IPS-18a (cell line): ENCODE results near the gene PPP1R26.
"Not testable (repeated sequence)": the region's sequence is repeated elsewhere in the genome, so short reads cannot be mapped to it uniquely, and the experiment has no call there.

Experiments used
- H3K27ac ChIP-seq: one replicate; pipeline ENCODE4 v1.5.1; 2013; ENCODE audit warnings: low read length
- H3K27me3 ChIP-seq: one replicate; pipeline ENCODE4 v1.6.1; 2013; ENCODE audit warnings: mild to moderate bottlenecking, low read length; ENCODE audit not compliant: control insufficient read depth, insufficient read depth
- H3K36me3 ChIP-seq: one replicate; pipeline ENCODE4 v1.6.1; 2013; ENCODE audit warnings: low read depth, low read length; ENCODE audit not compliant: control insufficient read depth
- H3K4me1 ChIP-seq: one replicate; pipeline ENCODE4 v1.6.1; 2013; ENCODE audit warnings: low read depth, low read length; ENCODE audit not compliant: control insufficient read depth
- H3K4me3 ChIP-seq: one replicate; pipeline ENCODE4 v1.5.1; 2013; ENCODE audit warnings: low read length
- H3K9ac ChIP-seq: one replicate; pipeline ENCODE4 v1.6.1; 2013; ENCODE audit warnings: mild to moderate bottlenecking, low read length, moderate library complexity
- H3K9me3 ChIP-seq: one replicate; pipeline ENCODE4 v1.6.1; 2013; ENCODE audit warnings: low read depth, low read length; ENCODE audit not compliant: control insufficient read depth

The PPP1R26 gene

GRCh38 chr9:135479469-135480052 lies at the start of gene PPP1R26:
Gene PPP1R26, plus strand, starts transcription at chr9:135479782. Its CDS starts 4,729 bp downstream, at chr9:135484511.
- Histone ChIP-seq H3K9ac (peak within 1 kb of the TSS; percentile 48), H3K27ac (no peak within 1 kb of the TSS), H3K4me1 (no peaks in the 10 kb centered on the region), H3K27me3 (no peaks in the 10 kb centered on the region), H3K4me3 (peak within 1 kb of the TSS; percentile 79), H3K36me3 (peaks cover 15% of the 10 kb centered on the region), H3K9me3 (no peaks in the 10 kb centered on the region)

GRCh38 chr9:135437259-135437658 lies 42.3 kb upstream of the PPP1R26 start:
- Histone ChIP-seq H3K9me3 (no peaks in the 10 kb centered on the region), H3K27ac (no peak overlapping the region), H3K4me1 (no peaks in the 10 kb centered on the region), H3K4me3 (no peak overlapping the region), H3K27me3 (no peaks in the 10 kb centered on the region), H3K36me3 (no peaks in the 10 kb centered on the region), H3K9ac (no peak overlapping the region)

- not testable (repeated sequence) for H3K9me3 ChIP-seq, H3K4me1 ChIP-seq, H3K36me3 ChIP-seq, H3K9ac ChIP-seq, H3K27me3 ChIP-seq, H3K4me3 ChIP-seq, H3K27ac ChIP-seq
Measured at GRCh38 chr9:135437696-135438095, 41.9 kb upstream of the PPP1R26 start.

GRCh38 chr9:135438581-135439232 lies 40.9 kb upstream of the PPP1R26 start:
- not testable (repeated sequence) for H3K4me1 ChIP-seq, H3K27ac ChIP-seq, H3K27me3 ChIP-seq, H3K9me3 ChIP-seq, H3K4me3 ChIP-seq, H3K36me3 ChIP-seq, H3K9ac ChIP-seq

- not testable (repeated sequence) for H3K4me3 ChIP-seq, H3K4me1 ChIP-seq, H3K27me3 ChIP-seq, H3K9me3 ChIP-seq, H3K9ac ChIP-seq, H3K27ac ChIP-seq, H3K36me3 ChIP-seq
Measured at GRCh38 chr9:135439514-135439913, 40.1 kb upstream of the PPP1R26 start.

- no peaks in the 10 kb centered on the region for H3K27me3 ChIP-seq
- no peaks in the 10 kb centered on the region for H3K9me3 ChIP-seq
- no peak overlapping the region for H3K27ac ChIP-seq
- H3K9ac ChIP-seq, result no peak overlapping the region
- H3K4me3 ChIP-seq, result no peak overlapping the region
- no peaks in the 10 kb centered on the region for H3K36me3 ChIP-seq
- no peaks in the 10 kb centered on the region for H3K4me1 ChIP-seq
Measured at GRCh38 chr9:135439916-135440315, 39.7 kb upstream of the PPP1R26 start.

- Histone ChIP-seq H3K27me3 (no peaks in the 10 kb centered on the region), H3K27ac (no peak overlapping the region)
Measured at GRCh38 chr9:135440620-135441019, 39.0 kb upstream of the PPP1R26 start.

GRCh38 chr9:135441105-135442071 lies 38.2 kb upstream of the PPP1R26 start:
- not testable (repeated sequence) for H3K36me3 ChIP-seq, H3K27ac ChIP-seq, H3K27me3 ChIP-seq, H3K4me3 ChIP-seq, H3K9me3 ChIP-seq, H3K9ac ChIP-seq, H3K4me1 ChIP-seq

More at GRCh38 chr9:135440620-135441019, 39.0 kb upstream of the PPP1R26 start:
- H3K4me3 ChIP-seq, result no peak overlapping the region
- no peaks in the 10 kb centered on the region for H3K36me3 ChIP-seq
- H3K9ac ChIP-seq, result no peak overlapping the region
- H3K9me3 ChIP-seq, result no peaks in the 10 kb centered on the region
- no peaks in the 10 kb centered on the region for H3K4me1 ChIP-seq

- Histone ChIP-seq H3K9me3 (no peaks in the 10 kb centered on the region), H3K9ac (no peak overlapping the region), H3K36me3 (no peaks in the 10 kb centered on the region), H3K27ac (no peak overlapping the region), H3K4me1 (no peaks in the 10 kb centered on the region), H3K27me3 (no peaks in the 10 kb centered on the region), H3K4me3 (no peak overlapping the region)
Measured at GRCh38 chr9:135442075-135442474, 37.5 kb upstream of the PPP1R26 start.

- no peaks in the 10 kb centered on the region for H3K36me3 ChIP-seq
- no peak overlapping the region for H3K27ac ChIP-seq
- H3K9ac ChIP-seq, result no peak overlapping the region
- no peaks in the 10 kb centered on the region for H3K9me3 ChIP-seq
- no peak overlapping the region for H3K4me3 ChIP-seq
- H3K27me3 ChIP-seq, result no peaks in the 10 kb centered on the region
- H3K4me1 ChIP-seq, result peaks cover 3% of the 10 kb centered on the region
Measured at GRCh38 chr9:135443797-135444425, 35.7 kb upstream of the PPP1R26 start.

- Histone ChIP-seq H3K27me3 (no peaks in the 10 kb centered on the region), H3K36me3 (no peaks in the 10 kb centered on the region), H3K4me3 (no peak overlapping the region), H3K27ac (no peak overlapping the region), H3K4me1 (peaks cover 3% of the 10 kb centered on the region), H3K9ac (no peak overlapping the region), H3K9me3 (no peaks in the 10 kb centered on the region)
Measured at GRCh38 chr9:135447126-135447525, 32.5 kb upstream of the PPP1R26 start.
